GM19328 (cell line): Measurements from ENCODE around the gene TCF7L2.
"Not testable (repeated sequence)": the region's sequence is repeated elsewhere in the genome, so short reads cannot be mapped to it uniquely, and the experiment has no call there.

Source experiments
- ATAC-seq: cut with Tn5 transposase; IDR thresholded peaks from one replicate; pipeline ENCODE4 v1.9.1; 2021; ENCODE audit warnings: mild to moderate bottlenecking, moderate library complexity; ENCODE audit not compliant: unreplicated experiment

The TCF7L2 gene

GRCh38 chr10:113060201-113061053 is 110.4 kb downstream of the TCF7L2 start:
- ATAC-seq = no peak

- no peak for ATAC-seq
Measured at GRCh38 chr10:113061054-113061430, 111.0 kb downstream of the TCF7L2 start.

GRCh38 chr10:113061557-113061956 is 111.5 kb downstream of the TCF7L2 start:
- no peak for ATAC-seq

- no peak for ATAC-seq
Measured at GRCh38 chr10:113063043-113063967, 113.3 kb downstream of the TCF7L2 start.

GRCh38 chr10:113064039-113064438 is 114.0 kb downstream of the TCF7L2 start:
- ATAC-seq = no peak

- not testable (repeated sequence) for ATAC-seq
Measured at GRCh38 chr10:113066120-113066519, 116.1 kb downstream of the TCF7L2 start.

- ATAC-seq = no peak
Measured at GRCh38 chr10:113066561-113067312, 116.7 kb downstream of the TCF7L2 start.

- no peak for ATAC-seq
Measured at GRCh38 chr10:113067501-113067900, 117.5 kb downstream of the TCF7L2 start.

- ATAC-seq = no peak
Measured at GRCh38 chr10:113068178-113068890, 118.3 kb downstream of the TCF7L2 start.

GRCh38 chr10:113069595-113069994 is 119.5 kb downstream of the TCF7L2 start:
- no peak for ATAC-seq

GRCh38 chr10:113071446-113071845 is 121.4 kb downstream of the TCF7L2 start:
- no peak for ATAC-seq

- no peak for ATAC-seq
Measured at GRCh38 chr10:113073549-113074189, 123.6 kb downstream of the TCF7L2 start.

- ATAC-seq = no peak
Measured at GRCh38 chr10:113076949-113077348, 126.9 kb downstream of the TCF7L2 start.

- ATAC-seq = no peak
Measured at GRCh38 chr10:113078282-113078907, 128.3 kb downstream of the TCF7L2 start.

GRCh38 chr10:113080061-113080924 is 130.2 kb downstream of the TCF7L2 start:
- ATAC-seq = no peak

- ATAC-seq = no peak
Measured at GRCh38 chr10:113080925-113081229, 130.8 kb downstream of the TCF7L2 start.

GRCh38 chr10:113084031-113084430 is 134.0 kb downstream of the TCF7L2 start:
- no peak for ATAC-seq

- ATAC-seq = no peak
Measured at GRCh38 chr10:113085776-113086175, 135.7 kb downstream of the TCF7L2 start.

GRCh38 chr10:113086282-113086681 is 136.2 kb downstream of the TCF7L2 start:
- ATAC-seq = no peak
